ENCODE data around the gene PTCSC3.

GRCh38 chr14:36215217-36215598 lies 38.7 kb upstream of the PTCSC3 start:
- TF ChIP-seq CTCF (IDR thresholded peaks at IDR 0.05 in 8 of 11, conservative IDR thresholded peaks at IDR 0.05 in 3 of 11) (no peak), POLR2A (IDR thresholded peaks at IDR 0.05) (no peak)
